RKO (cell line): ENCODE data around the gene TIGIT.
A peak's percentile ranks its signal among the peaks of the same experiment; 100 is the strongest.
"Not testable (repeated sequence)": the region's sequence is repeated elsewhere in the genome, so short reads cannot be mapped to it uniquely, and the experiment has no call there.

Experiments used
- DNase-seq: peaks from one replicate; pipeline ENCODE4 v3.0.0-alpha.2; 2016; ENCODE audit warnings: low spot score

The TIGIT gene

DNA sequence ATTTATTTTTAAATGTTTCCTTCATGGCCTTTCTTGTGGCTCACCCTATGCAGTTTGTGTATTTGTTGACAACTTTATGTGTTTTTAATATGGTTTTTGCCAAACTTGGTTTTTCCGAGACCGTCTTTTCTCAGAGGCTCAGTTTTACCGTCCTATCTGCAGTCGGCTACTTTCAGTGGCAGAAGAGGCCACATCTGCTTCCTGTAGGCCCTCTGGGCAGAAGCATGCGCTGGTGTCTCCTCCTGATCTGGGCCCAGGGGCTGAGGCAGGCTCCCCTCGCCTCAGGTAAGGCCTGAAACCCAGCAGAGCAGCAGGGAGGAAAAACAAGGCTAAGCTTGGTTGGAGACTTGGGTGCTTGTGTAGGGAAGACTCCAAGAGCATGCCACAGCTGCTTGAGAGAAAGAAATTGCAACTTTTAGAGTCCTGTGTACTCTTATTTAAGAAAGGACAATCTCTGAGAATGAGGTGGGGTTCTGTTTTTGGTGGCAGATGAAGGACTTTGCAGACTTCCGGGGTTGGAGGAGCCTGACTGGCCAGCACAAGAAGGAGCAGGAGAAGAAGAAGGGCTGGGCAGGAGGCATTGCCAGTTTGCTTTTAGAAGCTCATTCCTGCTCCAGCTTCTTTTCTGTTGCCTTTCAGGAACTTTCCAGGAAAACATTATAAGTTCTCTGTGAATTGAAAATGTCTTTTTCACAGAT, at the start of gene TIGIT:
TSS of gene TIGIT (plus strand) at position 191 of the 698 bp plus-strand sequence. CDS start at position 225, 34 bp downstream.
- no peak for DNase-seq

DNA sequence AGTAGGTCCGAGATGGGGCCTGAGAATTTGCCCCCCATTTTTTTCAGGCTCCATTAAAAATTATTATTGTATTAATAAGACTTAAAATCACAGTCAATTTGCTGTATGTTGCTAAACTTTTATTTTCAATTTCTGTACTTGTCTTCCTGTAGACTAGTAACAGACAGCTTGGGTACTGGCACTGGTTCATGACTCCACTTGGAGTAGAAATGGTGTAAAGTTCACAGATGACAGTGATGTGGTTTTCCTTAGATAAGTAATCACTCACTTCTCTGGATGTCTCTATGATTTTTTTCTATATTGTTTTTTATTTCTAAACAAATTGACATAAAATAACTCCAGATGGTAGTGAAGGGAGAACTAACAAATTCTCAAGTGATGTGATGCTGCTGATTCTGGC, 40.9 kb upstream of the TIGIT start:
- no peak for DNase-seq

DNA sequence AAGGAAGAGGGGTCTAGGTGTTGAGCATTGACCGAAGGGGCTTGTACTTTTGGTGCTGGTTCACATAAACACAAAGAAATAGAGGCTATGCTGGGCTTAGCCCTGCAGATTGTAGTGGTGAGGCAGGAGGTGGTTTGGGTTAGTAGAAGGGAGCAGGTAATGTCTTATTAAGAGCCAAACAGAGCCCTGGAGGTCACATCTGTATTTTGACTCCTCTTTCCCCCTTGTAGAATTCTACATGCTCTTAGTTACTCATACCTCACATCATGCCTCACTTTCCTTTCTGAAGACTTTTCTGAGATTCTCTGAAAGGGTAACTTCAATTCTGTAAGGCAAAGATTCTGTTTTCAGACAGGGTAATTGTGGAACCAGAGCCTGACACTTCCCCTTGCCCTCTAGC, 40.3 kb upstream of the TIGIT start:
- DNase-seq: no peak

DNA sequence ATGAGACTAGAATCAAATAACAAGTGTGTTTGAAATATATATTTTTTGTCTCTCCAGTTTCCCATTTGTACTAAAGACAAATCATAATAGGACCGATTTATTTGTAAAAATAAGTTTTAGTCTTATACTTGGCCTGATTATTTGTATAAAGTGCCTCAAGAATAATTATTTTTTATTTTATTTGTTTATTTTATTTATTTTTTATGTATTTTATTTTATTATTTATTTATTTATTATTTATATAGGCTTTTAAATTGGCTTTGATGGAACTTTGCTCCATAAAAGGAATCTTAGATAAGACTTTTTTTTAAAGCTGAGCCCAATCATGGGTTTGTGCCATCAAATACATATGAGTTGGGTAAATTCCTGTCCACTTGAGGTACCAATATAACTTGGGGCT, 34.3 kb upstream of the TIGIT start:
- no peak for DNase-seq

DNA sequence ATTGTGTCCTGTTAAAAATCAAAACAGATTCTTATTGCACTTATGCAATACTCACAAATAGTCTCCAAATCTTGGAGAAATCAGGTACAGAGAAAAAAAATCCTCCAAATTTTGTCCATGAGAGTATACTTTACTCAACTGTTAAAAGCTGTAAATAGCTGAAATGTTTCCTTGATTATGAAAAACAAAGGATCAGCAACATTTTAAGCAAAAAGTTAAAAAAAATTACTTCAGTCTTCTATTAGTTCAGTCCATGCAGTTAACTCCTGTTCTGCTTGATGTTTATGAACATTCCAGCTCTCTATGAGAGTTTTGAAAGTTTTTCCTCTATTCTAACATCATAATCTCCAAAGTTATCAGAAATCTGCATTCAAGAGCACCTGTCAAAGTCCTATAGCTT, 33.7 kb upstream of the TIGIT start:
- no peak for DNase-seq

DNA sequence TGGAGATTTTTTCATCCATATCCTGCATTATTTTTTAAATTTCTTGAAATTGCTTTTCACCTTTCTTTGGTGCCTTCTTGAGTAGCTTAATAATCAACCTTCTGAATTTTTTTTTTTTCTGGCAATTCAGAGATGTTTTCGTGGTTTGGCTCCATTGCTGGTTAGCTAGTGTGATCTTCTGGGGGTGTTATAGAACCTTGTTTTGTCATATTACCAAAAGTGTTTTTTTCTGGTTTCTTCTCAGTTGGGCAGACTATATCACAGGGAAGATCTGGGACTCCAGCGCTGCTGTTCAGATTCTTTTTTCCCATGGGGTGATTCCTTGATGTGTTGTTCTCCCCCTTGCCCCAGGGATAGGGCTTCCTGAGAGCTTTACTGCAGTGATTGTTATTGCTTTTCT, 23.8 kb upstream of the TIGIT start:
- no peak for DNase-seq

DNA sequence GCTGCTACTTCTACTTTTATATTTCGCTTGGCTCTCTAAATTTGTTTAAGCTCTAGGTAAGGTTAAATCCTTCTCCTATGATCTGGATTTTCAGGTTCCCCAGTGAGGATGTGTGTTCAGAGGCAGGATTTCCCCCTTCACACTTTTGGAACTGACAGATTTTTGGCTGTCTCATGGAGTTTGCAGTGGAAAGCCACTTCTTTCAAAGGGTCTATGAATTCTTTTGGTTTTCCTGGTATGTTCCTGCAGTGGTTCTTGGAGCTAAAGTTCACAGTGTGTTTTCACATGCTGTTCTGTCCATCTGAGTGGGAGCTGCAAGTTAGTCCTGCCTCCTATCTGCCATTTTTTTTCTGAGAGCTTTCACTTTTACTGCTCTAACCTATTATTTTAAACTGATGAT, 21.6 kb upstream of the TIGIT start:
- no peak for DNase-seq

DNA sequence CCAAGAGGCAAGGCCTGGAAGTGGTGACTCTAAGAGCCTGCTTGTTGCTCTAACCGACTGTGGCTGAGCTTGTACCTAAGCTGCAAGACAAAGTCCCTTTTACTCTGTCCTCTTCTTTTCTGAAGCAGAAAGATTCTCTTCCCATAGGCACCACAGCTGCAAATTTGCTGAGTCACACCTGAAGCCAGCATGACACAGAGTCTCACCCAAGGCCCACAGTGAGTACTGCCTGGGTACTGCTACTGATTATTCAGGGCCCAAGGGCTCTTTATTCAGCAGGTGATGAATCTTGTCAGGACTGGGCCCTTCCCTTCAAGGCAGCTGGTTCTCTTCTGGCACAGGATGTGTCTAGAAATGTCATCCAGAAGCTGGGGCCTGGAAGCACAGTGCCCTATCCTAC, 18.9 kb upstream of the TIGIT start:
- peak; percentile 19 for DNase-seq

DNA sequence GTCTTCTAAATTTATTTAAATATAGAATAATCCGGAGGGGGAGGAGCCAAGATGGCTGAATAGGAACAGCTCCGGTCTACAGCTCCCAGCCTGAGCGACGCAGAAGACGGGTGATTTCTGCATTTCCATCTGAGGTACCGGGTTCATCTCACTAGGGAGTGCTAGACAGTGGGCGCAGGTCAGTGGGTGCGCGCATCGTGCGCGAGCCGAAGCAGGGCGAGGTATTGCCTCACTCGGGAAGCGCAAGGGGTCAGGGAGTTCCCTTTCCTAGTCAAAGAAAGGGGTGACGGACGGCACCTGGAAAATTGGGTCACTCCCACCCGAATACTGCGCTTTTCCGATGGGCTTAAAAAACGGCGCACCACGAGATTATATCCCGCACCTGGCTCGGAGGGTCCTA, 17.0 kb upstream of the TIGIT start:
- DNase-seq: not testable (repeated sequence)

DNA sequence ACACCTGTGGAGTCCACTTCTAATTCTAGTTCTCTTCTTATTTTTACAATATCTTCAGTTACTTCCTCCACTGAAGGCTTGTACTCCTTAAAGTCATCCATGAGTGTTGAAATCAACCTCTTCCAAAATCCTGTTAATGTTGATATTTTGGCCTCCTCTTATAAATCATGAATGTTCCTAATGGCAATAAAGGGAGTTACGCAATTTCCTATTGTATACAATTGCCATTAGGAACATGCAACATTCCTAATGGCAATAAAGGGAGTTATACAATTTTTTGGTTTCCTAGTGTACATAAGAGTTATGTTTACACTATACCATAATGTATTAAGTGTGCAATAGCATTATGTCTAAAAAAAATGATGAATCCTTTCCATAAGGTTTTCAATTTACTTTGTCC, 9.2 kb upstream of the TIGIT start:
- DNase-seq: no peak

DNA sequence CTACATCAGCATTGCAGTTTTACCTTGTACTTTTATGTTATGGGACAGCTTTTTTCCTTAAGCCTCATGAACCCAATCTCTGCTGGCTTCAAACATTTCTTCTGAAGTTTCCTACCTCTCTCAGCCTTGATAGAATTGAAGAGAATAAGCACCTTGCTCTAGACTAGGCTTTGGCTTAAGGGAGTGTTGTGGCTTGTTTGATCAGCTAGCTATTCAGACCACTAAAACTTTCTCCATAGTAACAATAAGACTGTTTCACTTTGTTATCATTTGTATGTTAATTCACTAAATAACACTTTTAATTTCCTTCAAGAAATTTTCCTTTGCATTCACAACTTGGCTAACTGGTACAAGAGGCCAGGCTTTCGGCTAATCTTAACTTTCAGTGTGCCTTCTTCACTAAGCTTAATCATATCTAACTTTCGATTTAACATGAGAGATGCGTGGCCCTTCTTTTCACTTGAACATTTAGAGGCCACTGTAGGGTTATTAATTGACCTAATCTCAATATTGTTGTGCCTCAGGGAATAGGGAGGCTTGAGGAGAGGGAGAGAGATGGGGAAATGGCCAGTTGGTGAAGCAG, 8.1 kb upstream of the TIGIT start:
- DNase-seq: no peak

DNA sequence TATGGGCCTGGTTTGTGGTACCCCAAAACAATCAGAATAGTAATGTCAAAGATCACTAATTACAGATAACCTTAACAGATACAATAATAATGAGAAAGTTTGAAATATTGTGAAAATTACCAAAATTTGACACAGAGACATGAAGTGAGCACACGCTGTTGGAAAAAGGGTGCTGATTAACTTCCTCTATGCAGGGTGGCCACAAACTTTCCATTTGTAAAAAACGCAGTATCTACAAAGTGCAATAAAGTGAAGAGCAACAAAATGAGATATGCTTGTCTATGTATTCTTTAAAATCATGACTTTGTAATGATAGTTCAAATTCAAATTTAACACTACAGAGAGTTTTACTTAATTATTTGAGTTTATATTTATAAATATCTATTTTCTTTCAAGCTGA, 7.6 kb upstream of the TIGIT start:
- no peak for DNase-seq

DNA sequence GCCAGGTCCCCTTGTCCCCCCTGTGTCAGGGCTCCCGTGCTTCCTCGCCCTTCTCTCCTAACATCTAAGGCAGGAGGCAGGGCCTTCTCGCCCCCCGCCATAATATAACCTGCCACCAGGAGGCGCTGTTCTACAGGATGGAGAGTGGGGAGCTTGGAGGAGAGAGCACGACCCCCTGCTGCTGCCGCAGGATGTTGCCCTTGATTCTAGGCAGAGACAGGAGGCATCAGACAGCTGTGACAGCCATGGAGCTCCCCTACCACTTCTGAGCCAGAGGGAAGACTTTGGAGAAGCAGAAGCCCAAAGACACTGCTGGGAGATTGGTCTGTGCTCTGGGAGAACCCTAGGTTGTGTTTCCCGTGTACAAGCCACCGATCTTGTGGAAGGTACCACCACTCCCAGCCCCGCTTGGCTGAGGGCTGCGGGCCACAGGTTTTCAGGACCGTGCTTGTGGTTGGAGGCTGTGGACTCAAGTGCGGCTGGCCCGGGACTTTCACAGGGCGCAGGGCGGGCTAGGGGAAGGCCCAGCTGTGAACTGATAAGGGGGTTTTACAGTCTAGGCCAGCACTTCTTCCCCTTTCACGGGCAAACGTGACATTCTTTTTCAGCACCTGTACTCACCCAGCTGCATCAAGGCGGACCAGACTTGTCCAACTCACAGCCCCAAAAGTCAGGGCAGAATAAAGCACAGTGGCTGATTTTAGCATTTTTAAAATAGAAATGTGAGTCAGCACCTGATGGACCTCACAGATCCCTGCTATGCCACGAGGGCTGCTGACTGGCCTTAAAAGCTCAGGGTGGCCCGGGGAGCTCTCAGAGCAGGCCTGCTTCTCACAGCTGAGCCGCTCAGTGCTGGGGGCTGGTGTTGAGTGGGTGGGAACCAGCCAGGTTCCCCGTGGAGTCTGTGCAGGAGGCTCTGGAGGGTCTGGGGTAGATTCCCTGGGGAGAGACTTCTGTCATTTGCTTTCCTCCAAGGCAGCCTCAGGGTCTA, 2.6 kb upstream of the TIGIT start:
- DNase-seq: peak; percentile 13

DNA sequence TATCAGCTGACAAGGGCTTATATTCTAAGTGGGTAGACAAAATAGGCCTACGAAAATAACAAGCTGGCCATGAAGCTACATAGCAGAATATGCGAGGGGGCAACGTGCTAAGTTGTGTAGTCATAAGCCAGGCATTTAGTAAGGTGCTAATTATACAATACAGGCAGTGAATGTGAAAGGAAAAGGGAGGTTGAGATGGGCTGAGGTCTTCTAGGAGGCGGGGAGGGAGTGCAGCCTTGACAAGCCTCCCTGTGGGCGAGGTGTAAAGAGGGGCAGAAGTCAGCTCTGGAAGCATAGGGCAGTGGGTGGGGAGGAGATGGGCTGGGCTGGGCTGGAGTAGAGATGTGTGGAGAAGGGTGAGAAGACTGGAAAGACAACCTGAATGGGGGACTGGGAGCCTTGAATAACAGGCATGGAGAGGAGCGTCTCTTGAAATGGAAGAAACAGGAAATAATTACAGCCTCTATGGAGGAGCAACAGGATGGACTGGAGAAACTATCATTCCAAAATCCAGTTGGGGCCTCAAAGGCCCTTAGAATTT, 1.2 kb downstream of the TIGIT start:
- no peak for DNase-seq

DNA sequence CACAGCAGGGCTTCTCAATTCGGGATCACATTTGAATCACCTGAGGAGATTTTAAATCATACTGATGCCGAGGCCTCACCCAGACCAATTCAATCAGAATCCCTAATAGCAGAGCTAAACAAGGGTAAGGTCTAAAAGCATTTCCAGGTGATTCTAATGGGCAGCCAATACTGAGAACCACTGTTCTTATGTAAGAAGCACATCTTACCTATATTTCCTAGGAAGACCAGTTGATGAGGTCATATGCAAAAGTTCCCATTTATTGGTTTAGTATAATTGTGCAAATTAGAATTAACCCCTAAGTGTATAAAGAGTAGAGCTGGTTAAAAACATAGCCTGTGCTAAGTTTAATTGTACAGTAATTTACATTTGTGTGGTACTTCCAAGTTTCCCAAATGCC, 2.1 kb downstream of the TIGIT start:
- no peak for DNase-seq

DNA sequence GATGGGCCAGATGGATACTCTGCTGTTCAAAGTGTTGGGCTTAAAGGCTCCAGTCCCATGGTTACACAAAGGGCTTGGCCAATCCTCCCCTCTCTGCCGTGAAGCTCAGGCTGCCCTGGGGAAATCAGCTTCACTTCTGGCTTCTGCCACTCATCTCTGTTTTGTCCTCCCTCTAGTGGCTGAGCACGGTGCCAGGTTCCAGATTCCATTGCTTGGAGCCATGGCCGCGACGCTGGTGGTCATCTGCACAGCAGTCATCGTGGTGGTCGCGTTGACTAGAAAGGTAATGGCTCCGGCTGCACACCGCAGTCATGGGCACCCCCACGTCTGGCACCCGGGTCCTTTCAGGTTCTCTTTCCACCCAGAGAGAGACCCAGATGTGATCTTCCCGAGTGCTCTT, 5.6 kb downstream of the TIGIT start:
- DNase-seq: peak; percentile 23

DNA sequence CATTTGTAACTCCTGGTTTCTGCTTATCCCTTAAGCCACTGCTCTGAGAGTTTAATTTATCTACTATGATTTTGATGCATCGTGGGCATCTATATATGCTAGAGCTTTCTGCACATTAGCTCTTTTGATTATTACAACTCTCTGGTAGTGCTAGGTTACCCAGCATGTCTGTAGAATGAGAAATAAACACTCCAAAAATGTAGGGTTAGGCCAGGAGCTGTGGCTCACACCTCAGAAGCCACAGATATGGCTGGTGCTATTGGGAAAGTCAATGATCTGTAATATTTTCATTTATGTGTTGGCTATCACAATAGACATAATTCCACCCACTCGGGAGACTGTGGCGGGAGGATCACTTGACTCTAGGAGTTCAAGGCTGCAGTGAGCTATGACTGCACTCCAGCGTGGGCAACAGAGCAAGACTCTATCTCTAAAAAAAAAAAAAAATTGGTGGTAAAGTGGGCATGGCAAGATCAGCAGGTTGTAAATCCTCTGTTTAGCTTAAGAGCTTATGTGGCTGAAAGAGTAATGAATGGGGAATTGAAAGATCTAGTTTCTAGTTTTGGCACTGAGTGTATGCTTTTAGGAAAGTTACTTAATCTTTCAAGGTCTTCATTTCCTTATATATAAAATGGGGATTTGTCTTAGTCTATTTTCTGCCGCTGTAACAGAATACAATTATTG, 6.3 kb downstream of the TIGIT start:
- no peak for DNase-seq

DNA sequence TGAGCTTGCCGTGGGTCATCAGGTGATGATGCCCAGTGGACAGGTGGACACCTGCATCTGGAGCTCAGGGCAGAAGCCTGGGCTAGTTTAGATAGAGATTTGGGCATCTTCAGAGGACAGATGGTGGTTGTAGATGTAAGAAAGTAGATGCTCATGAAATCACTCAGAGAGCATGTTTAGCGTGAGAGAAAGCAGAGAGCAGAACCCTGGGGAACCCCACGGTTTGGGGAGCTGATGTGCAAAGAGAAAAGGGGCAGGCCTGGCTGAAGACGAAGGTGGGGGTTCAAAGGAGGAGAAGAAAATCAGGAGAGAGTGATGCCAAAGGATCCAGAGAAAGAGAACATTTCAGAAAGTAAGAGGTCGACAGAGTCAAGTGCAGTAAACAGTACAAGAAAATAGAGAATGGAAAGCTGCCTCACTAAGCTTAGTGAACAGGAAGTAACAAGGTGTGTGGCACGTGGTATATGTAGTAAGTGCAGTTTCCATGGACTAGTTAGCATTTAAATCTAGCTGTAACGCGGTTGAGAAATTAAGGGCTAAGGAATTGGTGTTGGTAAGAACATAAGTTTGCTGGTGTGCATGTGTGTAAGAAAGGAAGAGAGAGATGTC, 13.5 kb downstream of the TIGIT start:
- DNase-seq: no peak

DNA sequence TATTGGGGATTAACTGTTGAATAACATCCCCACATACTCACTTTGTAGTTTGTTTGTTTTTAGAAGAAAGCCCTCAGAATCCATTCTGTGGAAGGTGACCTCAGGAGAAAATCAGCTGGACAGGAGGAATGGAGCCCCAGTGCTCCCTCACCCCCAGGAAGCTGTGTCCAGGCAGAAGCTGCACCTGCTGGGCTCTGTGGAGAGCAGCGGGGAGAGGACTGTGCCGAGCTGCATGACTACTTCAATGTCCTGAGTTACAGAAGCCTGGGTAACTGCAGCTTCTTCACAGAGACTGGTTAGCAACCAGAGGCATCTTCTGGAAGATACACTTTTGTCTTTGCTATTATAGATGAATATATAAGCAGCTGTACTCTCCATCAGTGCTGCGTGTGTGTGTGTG, 14.0 kb downstream of the TIGIT start:
- no peak for DNase-seq

DNA sequence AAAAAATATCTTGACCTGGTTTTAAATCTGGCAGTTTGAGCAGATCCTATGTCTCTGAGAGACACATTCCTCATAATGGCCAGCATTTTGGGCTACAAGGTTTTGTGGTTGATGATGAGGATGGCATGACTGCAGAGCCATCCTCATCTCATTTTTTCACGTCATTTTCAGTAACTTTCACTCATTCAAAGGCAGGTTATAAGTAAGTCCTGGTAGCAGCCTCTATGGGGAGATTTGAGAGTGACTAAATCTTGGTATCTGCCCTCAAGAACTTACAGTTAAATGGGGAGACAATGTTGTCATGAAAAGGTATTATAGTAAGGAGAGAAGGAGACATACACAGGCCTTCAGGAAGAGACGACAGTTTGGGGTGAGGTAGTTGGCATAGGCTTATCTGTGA, 14.5 kb downstream of the TIGIT start:
- DNase-seq: no peak

DNA sequence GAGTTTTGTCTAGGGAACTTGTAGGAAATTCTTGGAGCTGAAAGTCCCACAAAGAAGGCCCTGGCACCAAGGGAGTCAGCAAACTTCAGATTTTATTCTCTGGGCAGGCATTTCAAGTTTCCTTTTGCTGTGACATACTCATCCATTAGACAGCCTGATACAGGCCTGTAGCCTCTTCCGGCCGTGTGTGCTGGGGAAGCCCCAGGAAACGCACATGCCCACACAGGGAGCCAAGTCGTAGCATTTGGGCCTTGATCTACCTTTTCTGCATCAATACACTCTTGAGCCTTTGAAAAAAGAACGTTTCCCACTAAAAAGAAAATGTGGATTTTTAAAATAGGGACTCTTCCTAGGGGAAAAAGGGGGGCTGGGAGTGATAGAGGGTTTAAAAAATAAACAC, 15.0 kb downstream of the TIGIT start:
- DNase-seq: no peak

DNA sequence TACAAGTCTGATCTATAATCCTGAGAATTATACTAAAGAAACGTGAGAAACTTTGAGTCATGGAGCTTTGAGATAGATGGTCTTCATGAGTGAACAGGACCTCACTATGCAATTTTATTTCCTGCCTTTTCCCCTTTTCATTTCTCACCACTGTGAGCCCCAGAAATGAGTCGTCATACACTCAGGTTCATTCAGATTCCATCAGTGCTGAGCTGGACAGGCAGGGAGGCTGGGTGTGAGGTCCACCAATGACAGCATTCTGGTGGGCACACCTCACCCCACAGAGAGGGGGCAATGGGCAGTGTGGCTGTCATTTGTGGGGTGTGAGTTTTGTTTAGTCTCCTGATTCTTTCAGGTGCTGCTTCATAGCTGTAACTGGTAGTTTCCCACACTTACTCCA, 16.9 kb downstream of the TIGIT start:
- no peak for DNase-seq
